ENCODE measurements around the gene ANTXRL.
"Not testable (repeated sequence)": the region's sequence is repeated elsewhere in the genome, so short reads cannot be mapped to it uniquely, and the experiment has no call there.

The ANTXRL gene

GRCh38 chr10:46270086-46270811 is 16.5 kb upstream of the ANTXRL start:
- H3K27ac ChIP-seq, result no peak overlapping the region
- TF ChIP-seq, protein P1, sequence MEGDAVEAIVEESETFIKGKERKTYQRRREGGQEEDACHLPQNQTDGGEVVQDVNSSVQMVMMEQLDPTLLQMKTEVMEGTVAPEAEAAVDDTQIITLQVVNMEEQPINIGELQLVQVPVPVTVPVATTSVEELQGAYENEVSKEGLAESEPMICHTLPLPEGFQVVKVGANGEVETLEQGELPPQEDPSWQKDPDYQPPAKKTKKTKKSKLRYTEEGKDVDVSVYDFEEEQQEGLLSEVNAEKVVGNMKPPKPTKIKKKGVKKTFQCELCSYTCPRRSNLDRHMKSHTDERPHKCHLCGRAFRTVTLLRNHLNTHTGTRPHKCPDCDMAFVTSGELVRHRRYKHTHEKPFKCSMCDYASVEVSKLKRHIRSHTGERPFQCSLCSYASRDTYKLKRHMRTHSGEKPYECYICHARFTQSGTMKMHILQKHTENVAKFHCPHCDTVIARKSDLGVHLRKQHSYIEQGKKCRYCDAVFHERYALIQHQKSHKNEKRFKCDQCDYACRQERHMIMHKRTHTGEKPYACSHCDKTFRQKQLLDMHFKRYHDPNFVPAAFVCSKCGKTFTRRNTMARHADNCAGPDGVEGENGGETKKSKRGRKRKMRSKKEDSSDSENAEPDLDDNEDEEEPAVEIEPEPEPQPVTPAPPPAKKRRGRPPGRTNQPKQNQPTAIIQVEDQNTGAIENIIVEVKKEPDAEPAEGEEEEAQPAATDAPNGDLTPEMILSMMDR (conservative IDR thresholded peaks at IDR 0.05), result no peak

DNA sequence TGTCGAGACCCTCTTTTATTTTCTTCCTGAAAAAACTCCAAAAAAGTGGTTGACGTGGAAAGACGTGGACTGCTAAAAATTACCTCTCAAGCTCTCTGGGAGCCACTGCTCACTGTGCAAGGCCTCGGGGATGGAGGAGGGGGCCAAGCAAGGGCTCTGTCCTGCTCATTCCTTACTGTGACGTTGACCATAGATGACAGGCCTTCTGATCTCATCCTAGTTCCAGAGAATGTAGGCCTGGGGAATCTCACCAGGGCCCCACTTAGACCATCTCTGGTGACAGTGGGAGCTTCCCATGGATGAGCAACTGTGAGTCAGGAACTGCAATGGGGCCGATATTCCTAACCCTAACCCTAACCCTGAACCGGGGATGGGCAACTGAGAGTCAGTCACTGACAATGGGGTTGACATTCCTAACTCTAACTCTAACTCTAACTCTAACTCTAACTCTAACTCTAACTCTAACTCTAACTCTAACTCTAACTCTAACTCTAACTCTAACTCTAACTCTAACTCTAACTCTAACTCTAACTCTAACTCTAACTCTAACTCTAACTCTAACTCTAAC is 15.8 kb upstream of the ANTXRL start:
- H3K27ac ChIP-seq, result not testable (repeated sequence)

- H3K27ac ChIP-seq, result not testable (repeated sequence)
These were observed 14.8 kb upstream of the ANTXRL start for GRCh38 chr10:46271795-46272499.

GRCh38 chr10:46272863-46273415 is 13.9 kb upstream of the ANTXRL start:
- TF ChIP-seq, protein P1 (conservative IDR thresholded peaks at IDR 0.05), result no peak
- no peak overlapping the region for H3K27ac ChIP-seq

DNA sequence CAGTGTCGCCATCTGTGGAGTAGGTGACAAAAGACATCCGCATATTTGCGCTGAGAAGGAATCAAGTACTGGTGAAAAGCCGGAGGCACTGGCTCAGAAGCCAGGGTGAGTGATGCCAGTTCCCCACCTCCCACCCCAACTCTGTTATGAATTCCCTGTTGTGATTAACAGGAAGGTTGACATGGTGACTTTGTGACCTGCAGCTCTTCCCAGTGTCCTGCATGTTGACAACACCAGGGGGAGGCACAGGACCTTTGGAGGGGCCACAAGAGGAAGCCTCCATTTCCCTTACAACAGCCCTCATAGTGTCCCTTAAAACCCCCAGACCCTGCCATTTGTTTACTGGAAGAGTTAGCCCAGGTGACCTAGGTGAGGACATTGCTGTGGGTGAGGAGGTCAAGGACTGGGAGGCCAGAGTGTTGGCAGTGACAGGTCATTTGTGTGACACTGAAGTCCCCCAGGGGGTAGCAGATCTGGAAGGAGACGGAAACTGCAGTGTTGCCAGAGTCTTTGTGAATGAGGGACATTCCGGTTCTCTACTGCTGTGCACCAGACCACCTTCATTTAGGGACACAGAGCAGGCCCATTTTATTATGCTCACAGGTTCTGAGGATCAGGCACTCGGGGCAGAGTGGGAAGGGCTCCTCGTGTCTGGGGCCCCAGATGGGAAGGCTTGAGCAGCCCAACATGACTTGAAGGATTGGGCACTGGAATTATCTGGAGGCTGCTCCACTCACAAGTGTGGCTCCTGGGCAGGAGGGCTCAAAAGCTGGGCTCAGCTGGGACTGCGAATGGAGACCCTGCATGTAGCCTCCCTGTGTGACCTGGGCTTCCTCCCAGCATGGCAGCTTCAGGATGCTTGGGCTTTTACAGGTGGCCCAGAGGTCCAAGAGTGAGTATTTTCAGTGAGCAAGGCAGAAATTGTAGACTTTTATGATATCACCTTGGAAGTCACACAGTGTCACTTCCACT is 13.0 kb upstream of the ANTXRL start:
- TF ChIP-seq, protein P1 (conservative IDR thresholded peaks at IDR 0.05), result no peak
- no peak overlapping the region for H3K27ac ChIP-seq

- no peak overlapping the region for H3K27ac ChIP-seq
- TF ChIP-seq, protein P1 (conservative IDR thresholded peaks at IDR 0.05), result no peak
These were observed 9.0 kb upstream of the ANTXRL start for GRCh38 chr10:46277840-46278239.

DNA sequence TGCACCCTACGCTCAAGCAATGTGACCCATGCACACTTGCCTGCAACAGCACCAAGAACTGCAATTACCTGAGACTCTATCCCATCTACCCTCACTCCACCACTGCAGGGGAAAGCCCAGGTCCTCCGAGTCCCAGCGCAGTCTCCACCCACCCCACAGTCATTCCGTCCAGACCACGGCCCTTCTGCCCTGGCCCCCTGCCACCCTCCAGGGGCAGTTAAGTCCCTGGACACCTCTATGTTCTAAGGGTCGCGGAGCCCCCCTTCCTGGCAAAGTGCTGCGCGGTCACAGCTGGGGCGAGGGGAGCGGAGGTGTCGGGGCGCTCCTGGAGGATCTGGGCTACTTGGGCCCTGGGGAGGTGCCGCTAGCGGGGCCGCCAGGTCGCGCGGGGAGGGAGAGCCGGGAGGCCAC is 4.4 kb upstream of the ANTXRL start:
- H3K27ac ChIP-seq, result not testable (repeated sequence)

DNA sequence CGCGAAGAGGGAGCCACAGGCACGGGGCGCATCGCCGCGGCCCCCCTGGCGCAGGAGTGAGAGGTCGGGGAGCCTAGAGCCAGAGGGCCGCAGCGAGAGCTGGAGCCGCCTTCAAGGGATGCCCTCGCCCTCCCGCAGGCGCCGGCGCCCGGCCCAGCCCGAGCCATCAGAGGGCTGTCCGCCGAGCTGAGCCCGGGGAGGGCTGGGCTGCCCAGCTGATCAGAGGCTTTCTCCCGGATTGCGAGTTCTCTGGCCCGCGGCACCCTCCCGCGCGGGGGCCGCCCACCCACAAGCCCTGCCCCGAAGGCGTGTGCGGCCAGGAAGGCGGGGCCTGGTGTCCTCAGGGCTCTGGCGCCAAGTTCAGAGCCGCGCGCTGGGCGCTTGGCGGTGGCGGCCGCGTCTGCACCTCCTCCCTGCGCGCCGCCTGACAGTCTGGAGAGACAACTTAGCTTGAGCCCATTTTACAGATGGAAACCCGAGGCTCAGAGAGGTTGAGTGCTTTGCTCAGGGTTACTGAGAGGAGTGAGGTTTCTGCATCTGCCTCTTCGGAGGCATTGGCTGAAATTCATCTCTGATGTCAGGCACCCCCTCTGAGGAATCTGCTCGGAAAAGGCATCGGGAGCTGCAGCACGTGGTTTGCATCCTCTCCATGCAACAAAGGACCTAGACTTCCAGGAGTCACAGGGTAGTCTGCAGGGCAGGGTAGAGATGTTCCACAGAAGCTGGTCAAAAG is 3.8 kb upstream of the ANTXRL start:
- H3K27ac ChIP-seq, result no peak overlapping the region
- TF ChIP-seq, protein P1 (conservative IDR thresholded peaks at IDR 0.05), result no peak

Data from VCaP (cell line).